Measurements from ENCODE around the gene CASTOR1. TPM values are rescaled to one million over a fixed set of nuclear protein-coding genes. Genes with fewer than 3 reads are reported as not detected.

Gene CASTOR1
- total RNA-seq, 1 experiment from 2014 or later = 6.1 TPM

DNA sequence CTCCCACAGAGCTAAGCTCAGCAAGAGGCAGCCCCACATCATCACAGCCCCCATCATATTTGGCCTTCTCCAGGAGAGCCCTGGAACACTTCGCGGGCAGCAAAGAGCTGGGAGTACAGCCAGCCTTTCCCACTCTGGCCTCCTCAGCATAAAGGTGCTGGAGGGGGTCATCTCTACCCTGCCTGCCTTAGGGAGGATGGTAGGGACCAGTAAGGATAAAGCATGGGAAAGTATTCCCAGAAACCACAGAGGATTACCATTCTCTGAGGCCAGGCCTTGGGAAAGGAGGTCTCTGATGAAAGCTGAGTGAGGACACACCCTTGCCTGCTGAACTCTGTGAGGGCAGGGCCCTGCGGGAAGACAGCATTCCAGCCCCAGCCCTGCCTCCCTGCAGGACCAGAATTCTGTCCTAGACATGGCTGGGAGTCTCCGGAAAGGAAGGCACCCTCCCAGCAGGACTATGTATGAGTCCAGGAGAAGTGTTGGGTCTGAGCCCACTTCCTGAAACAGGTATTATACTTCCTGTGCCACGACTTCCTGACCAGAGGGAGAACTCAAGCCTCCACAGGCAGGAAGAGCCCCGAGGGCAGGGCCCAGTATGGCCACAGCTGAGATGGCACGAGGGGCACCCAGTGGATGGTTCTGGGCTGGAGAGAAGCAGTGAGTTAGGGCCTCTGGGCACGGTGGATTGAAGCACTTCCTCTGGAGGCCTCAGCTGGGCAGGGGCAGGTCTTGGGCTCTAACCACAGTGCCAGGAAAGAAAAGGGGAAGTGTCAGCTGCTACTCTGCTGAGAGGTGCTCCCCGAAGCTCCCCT, 12.9 kb upstream of the CASTOR1 start:
- DNase-seq (ENCODE audit: low read depth) = peak; percentile 82

DNA sequence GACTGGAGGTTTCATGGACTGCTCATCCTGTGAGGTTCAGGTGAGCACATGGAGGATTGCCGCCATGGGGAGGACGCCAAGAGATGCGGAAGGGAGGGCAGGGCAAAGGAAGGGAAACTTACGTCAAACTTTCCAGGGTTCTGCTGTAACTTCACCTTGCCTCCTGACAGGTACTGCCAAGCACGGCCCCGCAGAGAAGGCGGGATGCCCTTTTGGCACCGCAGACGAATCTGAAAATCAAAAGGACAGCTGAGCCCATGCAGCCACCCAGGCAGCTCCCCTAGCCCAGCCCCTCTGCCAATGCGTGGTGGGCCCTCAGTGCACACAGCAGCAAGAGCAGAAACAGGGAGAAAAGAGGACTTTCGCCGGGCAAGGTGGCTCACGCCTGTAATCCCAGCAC, 10.0 kb upstream of the CASTOR1 start:
- DNase-seq (ENCODE audit: low read depth) = no peak

DNA sequence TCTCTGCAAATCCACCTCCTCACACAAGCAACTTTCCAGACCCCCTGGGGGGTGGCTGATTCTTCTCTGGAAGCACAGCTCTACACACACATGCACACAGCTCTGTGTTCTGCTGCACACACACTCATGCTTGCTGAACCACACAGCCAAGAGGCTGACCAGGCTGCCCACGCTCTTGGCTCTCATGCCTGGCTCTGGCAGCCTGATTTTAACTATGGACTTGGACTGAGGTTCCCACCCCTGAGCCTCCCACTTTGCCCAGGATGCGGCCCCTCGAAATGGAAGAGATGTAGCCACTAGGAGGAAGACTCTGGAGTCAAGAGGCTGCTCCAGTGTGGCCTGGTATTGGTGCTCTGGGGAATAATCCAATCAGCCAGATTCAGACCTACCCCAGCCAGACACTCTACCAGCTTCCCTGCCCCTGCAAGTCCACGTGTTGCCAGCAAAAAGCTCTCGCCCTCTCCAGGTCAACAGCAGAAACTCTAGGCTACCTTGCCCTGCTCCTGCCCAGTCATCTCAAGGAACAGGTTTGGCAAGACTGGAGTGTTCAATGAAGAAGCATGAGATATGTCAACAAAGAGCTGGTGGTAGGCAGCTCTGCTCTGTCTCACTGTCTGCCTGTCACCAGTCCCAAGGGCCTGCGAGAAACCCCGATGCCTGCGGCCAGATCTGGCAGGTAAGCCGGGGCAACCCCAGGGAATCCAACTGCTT, 8.8 kb upstream of the CASTOR1 start:
- no peak for DNase-seq (ENCODE audit: low read depth)

DNA sequence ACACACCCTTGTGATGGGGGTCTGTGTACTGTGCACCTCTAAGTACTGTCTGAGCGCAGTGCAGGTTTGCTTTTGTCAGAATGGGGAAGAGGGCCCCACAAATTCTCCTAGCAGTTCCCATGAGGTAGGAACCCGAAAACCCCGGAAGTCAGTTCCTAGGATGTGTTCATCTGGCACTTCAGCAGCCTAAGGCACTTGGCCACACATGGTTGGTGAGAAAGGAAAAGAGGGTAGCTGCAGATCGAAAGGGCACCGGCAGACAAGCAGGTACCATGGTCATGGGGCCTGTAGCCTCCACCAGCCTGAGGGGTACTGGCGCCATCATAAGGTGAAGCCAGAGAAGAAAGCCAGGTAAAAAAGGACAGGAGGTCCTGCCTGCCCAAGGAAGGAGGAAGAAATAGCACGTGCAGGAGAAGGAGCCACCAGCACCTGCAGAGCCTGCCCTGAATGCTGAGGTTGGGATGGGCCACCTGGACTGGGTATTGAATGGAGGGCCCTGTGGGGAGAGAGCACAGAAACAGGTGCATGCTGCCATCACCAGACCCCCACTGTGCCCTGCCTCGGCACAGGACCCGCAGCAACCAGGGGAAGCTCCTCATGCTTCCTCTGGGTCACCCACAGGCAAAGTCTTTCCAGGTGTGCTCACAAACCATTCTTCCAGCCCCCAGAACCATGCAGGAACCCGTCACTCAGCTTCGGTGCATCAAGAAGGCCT, 8.1 kb upstream of the CASTOR1 start:
- no peak for DNase-seq (ENCODE audit: low read depth)

DNA sequence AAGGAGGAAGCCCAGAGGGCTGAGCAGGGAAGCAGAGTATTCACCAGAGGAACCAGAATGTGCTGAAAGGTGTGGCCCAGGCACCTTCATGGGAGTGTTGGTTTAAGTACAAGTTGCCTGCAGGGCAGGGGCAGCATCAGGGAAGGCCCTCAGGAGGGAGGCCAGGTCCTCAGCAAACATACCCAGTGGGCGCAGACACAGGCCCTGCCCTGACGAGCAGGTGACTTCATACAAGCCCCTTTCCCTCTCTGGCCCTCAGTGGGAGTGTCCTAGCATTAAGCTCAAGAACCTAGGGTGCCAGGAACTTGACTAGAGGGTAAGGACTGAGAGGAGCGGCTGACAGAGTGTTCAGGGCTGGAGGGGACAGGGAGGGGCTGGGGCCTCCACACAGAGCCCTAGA, 7.5 kb upstream of the CASTOR1 start:
- no peak for DNase-seq (ENCODE audit: low read depth)

DNA sequence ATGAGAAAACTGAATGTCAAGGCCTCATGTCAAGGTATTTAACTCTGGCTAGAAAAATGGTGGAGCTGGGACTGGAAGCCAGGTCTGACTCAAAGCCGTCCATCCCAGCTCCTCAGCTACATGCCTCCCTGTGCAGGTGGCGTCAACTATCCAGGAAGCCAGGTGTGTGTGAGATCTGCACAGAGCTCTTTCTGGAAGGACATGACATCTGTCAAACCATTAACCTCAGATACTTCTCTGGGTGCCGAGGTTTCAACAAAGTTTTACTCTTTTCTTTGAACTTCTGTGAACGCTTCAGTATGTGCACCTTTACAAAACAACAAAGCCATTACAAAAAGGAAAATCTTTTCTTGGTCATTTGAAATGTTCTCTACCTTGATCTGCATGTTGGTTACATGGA, 7.0 kb upstream of the CASTOR1 start:
- no peak for DNase-seq (ENCODE audit: low read depth)

DNA sequence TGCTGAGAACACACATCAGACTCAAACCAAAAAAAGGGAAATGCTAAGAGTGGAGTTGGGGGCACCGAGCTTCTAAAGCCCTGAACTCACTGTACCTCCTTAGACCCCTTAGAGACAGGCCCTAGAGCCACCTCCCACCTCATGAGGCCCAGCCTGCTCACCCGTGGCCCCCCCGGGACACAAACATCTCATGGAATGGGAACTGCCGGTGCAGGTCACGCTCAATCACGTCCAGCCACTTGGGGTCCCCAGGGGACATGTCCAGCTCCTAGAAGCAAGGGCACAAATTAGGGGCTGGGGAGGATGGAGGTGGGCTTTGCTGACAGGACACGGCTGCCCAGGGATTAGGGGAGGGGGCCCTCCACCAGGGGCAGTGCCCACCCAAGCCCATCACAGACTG, 6.3 kb upstream of the CASTOR1 start:
- no peak for DNase-seq (ENCODE audit: low read depth)

DNA sequence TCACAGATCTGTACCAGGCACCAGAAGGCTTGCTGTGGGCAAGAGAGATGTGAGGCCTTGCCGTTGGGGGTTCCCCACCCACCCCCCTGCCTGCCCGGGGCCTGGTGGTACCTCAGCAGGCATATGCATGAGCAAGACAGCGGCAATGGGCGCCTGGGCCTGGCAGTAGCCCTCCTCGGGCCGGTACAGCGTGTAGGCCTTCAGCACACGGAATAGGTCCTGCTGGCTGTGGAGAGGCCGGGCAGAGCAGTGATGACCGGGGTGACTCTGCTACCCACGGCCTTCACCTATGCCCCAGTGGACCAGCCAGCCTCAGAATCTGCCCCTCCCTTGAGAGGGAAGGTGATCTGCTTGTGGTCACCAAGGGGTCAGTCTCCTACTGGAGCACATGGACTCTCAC, 5.5 kb upstream of the CASTOR1 start:
- DNase-seq (ENCODE audit: low read depth) = no peak

DNA sequence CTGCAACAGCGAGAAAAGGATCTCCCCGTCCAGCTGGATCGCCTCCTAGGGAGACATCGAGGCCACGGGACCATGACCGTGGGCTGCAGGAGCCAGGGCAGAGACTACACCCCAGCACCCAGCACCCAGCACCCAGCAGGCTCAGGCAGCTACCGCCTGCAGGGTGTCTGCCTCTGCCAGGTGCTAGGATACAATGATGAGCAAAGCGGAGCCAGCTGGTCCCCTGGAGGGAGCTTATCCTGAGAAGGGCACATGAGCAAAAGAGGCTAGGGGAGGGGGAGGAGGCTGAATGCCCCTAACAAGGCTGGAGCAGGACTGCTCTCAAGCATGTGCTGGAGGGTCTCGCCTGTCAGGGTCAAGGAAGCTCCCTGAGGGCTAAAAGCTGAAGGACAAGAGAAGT, 4.8 kb upstream of the CASTOR1 start:
- DNase-seq (ENCODE audit: low read depth) = no peak

DNA sequence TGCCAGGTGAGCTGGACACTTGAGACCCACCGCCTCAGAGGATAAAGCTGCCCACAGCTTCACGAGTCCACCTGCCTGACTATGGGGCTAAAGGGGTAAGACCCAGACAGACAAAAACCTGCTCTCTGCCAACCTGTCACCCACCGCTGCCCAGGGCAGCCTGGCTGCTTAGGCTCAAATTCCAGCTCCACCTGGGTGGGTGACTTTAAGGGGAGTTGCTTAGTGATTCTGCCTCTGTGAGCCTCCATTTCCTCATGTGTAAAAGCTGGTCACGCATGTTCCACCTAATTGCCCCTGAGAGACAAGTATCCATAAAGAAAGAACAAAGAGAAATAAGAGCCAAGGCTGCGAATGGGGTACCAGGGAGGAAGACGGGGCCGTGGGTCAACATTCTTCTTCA, 3.7 kb upstream of the CASTOR1 start:
- no peak for DNase-seq (ENCODE audit: low read depth)

DNA sequence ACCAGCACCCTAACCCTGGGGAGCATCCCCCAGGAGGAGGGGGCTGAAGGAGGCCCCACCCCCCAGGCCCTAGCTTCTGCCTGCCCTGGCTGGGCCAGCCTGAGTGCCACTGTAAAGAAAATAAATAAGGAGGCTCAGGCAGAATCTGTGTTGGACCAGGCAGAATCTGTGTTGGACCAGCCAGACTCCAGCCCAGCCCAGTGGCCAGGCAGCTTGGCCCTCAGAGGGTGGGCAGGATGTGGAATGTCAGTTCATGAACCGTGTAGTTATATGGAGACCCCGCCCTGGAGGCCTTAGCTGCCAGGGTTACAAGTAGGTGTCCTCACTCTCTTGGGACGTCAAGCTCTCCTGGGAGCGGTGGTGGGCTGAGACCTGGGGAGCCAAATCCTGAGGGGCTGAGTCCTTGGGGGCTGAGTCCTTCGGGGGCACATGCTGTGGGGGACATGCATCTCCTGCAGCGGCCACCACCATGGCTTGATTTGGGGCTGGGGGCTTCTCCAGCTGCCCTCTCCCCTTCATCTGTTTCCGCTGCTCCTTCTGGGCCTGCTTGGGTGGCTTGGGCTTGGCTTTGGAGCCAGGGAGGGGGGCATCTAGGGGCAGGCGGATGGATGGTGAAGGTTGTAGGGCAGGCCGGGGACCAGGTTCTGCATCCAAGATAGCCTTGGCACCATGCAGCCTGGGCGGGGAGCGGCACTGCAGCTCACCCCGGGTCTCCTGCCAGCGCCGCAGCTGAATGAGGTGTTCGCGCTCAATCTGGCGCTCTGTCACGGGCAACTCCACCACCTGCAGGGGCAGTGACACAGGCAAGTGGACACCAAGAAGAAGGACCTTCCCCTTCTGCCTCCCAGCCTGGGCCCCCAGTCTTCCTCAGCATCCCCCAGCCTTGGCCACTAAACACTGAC, 3.0 kb upstream of the CASTOR1 start:
- no peak for DNase-seq (ENCODE audit: low read depth)

DNA sequence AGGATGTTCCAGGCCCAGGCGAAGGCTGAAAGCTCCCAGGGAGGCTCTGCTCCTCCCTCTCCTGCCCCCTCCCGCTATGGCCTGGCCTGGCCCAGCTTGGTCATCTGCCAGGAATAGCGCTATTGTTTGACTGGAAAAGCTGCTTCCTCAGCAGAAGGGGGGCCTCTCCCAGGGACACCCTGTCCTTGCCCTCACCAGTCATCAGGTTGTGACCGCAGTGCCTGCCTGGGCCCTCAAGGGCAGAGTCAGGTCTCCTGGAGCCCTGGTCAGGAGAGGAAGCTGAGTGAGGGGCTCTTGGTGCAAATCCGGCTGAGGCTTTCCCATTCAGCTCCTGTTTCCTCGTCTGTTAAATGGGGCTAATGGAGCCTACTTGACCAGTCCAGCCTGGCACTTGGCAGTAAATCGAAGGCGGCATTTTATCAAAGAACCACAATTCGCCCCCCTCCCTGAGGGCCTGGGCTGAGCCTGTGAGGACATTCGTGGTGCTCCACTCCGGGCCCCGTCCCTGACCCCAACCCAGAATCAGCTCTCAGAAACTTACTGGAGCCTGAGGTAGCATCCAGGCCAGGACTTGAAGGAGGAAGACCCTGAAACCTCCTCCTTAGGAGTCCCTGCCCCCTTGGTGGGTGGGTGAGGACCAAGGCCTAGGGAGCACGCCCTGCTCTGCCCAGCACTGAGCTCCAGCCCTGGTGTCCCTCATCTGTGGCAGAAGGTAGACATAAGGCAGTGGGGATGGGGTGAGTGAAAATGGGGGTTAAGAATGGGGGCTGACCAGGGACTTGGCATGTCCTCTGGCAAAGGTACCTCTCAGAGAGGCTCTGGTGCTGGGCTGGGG, 2.0 kb upstream of the CASTOR1 start:
- peak; percentile 64 for DNase-seq (ENCODE audit: low read depth)

DNA sequence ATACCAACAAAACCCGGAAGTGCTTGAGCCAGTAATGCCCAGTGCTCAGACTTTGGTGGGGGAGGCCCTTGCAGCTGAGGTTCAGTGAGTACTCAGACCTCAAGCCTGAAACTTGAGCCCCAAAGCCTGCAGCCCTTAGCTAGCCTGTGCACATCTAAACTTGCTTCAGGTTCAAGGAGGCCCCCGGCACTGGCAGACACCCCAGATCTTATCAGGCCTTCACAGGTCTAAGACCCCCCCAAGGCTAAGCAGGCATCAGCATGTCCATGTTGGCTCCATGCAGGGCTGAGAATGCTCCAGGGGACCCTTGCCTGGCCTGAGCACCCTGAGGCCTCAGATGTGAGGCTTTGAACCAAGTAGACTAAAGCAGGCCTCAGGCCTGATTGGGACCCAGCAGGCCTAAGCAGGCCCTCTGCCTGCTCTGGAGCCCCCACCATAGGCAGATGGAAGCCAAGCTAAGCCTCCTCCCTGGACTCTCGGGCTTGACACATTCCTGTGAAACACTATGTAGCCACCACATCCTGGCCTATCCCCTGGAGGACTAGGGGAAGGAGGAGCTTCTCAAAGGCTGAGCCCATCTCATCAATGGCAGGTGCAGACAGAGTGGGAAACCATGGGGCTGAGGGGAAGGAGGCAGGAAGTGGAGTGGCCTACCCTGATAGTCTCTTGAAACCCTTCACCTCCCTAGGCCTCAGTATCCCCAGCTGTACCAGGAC, 1.2 kb upstream of the CASTOR1 start:
- DNase-seq (ENCODE audit: low read depth) = peak; percentile 64

DNA sequence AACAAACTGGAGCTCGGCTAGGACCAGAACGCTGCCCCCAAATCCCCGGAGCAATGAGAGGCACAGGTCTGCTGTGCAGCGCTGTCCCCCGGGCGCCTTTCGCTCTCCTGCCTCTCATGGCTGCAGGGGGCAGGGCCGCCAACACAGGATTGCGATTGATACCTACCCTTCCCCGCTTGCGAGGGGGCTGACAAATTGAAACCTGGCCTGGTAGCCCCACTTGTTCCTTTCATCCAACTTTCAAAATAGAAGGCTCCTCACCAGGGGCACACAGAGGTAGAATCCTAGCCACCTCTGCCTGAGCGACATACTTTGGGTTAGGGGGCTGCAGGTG, 642 bp upstream of the CASTOR1 start:
- no peak for DNase-seq (ENCODE audit: low read depth)

DNA sequence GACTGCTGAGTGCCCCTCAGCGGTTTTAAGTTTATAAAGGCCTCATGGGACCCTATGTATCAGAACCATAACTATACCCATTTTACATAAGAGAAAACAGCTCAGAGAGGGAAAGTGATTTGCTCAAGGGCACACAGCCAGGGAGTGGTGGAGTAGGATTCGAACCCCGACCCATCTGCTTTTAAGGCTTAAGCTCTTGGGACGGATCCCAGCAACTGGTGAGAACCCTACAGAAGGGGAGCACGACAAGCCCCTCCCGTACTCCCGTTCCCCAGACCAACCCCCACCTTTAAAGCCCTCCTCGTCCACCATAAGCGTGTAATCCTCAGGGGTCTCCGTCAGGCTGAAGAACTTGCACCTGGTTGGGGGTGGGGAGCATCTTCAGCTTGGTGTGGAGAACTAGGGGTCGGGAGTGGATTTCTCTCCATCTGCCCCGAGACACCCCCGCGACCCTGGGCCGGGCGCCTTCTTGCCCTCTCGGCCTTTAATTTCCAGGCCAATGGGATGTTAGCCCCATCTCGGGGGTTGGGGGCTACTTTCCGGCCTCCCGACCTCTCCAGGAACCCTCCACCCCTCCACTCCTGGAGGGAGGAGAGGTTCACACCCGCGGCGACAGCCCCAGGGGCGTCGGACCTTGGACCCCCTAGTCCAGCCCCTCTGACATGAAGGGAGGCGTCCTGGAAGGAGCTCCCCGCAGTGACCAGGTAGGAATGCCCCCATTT, 725 bp downstream of the CASTOR1 start:
- no peak for DNase-seq (ENCODE audit: low read depth)

DNA sequence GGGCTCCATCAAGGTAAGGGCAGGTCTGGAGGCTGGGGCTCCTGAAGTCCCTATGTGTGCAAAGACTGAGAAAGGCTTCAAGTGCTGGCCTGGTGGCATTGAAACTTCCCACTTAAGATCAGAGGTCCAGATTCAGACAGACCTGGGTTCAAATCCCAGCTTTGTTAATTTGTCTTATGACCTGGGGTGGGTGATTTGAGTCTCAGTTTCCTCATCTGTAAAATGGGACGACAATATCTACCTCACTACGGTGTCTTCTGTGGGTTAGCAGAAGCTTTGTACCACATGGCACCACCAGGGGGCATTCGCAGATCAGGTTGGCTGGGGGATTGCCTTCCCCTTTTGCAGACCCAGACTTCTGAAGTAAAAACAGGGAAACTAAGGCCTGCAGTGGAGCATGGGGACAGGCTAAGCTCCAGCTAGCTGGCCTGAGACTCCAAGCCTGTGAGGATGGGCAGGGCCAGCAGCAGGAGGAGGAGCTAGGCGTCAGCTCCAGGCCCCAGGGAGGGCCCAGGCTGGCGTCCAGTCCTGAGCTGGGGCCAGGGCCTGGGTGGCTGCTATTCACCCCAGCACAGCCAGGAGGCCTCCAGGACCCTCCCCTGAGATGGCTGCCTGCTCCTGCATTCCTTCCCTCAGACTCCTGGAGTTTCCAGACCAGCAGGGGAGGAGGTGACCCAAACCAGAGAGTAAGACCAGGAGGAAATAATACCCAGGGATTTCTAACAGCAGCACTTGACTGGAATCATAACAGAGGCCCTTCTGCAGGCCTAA, 1.5 kb downstream of the CASTOR1 start:
- peak; percentile 91 for DNase-seq (ENCODE audit: low read depth)

DNA sequence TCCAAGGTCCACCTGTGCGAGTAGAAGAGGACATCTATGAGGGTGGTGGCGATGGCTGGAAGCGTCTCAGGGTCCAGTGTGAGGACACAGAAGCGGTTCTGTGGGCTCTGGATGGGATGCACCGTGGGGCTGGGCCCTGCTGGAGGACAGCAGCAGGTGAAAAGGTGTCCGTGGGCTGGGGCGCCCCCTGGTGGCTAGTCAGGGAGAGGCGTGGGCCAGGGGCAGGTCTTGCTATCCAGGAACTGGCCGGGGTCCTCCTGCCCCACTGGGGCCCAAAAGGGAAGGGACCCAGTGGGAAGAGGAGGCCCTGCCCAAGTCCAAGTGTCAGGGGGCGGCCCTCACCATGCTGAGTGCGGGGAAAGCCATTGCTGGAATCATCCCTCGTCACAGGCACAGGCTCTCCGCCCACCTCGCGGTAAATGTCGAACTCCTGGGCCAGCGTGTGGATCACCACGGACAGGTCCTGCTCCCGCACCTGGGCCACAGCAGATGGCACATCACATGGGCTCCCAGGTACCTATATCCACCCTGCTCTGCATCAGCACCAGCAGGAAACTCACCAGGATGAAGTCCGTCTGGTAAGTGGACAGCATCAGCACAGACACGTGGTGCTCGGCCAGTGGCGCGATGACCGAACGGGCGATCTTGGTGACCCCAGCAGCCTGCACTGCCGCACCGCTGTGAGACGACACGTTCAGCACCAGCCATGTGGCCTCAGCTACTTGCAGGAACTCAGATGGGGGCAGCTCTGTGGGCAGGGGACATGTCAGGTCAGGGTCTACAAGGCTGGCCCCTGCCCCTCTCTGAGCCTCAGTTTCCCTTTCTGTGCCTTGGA, 2.3 kb downstream of the CASTOR1 start:
- DNase-seq (ENCODE audit: low read depth) = peak; percentile 63
